OCI-LY3 (cell line): Measurements from ENCODE around the gene TOB1.
A peak's percentile ranks its signal among the peaks of the same experiment; 100 is the strongest.

Source experiments
- H2AFZ ChIP-seq: fragments of 200-600, 300-600 bp; shearing (Covaris generic); 2 replicates; pipeline ENCODE4 v1.6.0; 2014; ENCODE audit warnings: antibody characterized with exemption, low read depth, low read length
- H3K27ac ChIP-seq: fragments of 200-600, 300-600 bp; sonication (generic); 2 replicates; pipeline ENCODE4 v1.5.1; 2014; ENCODE audit warnings: mild to moderate bottlenecking, low read length, moderate library complexity, mixed read lengths
- H3K27me3 ChIP-seq: fragments of 200-600, 300-600 bp; sonication (generic); 2 replicates; pipeline ENCODE4 v1.6.1; 2014; ENCODE audit warnings: low read depth, low read length, mixed read lengths
- H3K36me3 ChIP-seq: fragments of 200-600, 300-600 bp; sonication (generic); replicated peaks from 2 replicates; pipeline ENCODE3; 2014; ENCODE audit warnings: low read depth, low read length, mixed read lengths
- H3K4me1 ChIP-seq: fragments of 300-600, 200-600 bp; sonication (generic); 2 replicates; pipeline ENCODE4 v1.6.1; 2014; ENCODE audit warnings: low read length, mixed read lengths
- H3K4me2 ChIP-seq: fragments of 200-600, 300-600 bp; sonication (generic); 2 replicates; pipeline ENCODE4 v1.6.1; 2014; ENCODE audit warnings: low read length, mixed read lengths
- H3K4me3 ChIP-seq: fragments of 300-600, 200-600 bp; sonication (generic); 2 replicates; pipeline ENCODE4 v1.5.1; 2014; ENCODE audit warnings: antibody characterized with exemption, mild to moderate bottlenecking, low read length, moderate library complexity
- H3K79me2 ChIP-seq: fragments of 300-600, 200-600 bp; shearing (Covaris generic); 2 replicates; pipeline ENCODE4 v1.6.1; 2014; ENCODE audit warnings: mild to moderate bottlenecking, low read length, mixed read lengths
- H3K9ac ChIP-seq: fragments of 300-600, 200-600 bp; shearing (Covaris generic); 2 replicates; pipeline ENCODE4 v1.6.0; 2014; ENCODE audit warnings: mild to moderate bottlenecking, low read length, moderate library complexity
- H3K9me3 ChIP-seq: fragments of 200-600, 300-600 bp; shearing (Covaris generic); 2 replicates; pipeline ENCODE4 v1.6.1; 2014; ENCODE audit warnings: low read length, mixed read lengths; ENCODE audit not compliant: insufficient read depth
- H4K20me1 ChIP-seq: fragments of 200-600, 300-600 bp; sonication (generic); 2 replicates; pipeline ENCODE4 v1.6.1; 2016; ENCODE audit warnings: low read length, mixed read lengths; ENCODE audit not compliant: insufficient read depth
- EZH2phosphoT487 ChIP-seq: fragments of 200-600 bp; shearing (Covaris generic); IDR thresholded peaks from 2 replicates; pipeline ENCODE4 v1.6.1; 2018; ENCODE audit warnings: antibody characterized with exemption, mixed run types, low read depth
- TF ChIP-seq, protein P1 (sequence below): fragments of 200-600, 300-600 bp; sonication (generic); IDR thresholded peaks from 2 replicates; pipeline ENCODE4 v1.5.1; 2014; ENCODE audit warnings: antibody characterized with exemption, low read length, low read depth

The TOB1 gene

DNA sequence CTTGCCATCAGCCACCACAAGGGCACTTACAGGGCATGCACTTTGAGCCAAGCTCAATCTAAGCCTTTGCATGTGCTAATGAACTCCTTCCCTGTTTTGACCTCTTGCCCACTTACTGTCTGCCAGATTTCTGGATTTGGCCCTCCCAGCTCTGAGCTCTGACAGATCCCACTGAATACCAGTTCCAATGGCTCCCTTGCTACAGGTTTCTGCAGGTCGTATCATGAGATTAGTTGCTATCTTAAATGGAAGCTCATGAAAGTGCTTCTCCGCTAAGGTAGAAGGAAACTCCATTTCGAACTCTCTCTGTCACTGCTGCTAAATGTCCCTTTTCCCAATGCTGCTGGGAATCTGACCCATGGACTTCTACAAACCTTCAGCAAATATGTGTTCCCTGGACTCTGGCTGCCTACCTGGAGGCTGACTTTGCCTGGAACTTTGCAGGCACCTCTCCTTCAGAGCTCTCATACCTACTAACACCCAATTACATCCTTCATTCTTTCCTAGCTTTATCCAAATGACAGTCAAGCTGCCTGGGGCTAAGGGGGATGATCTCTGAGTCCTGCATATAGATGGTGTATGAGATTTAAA, 23.5 kb upstream of the TOB1 start:
- Histone ChIP-seq H3K4me1 (peaks cover 10% of the 10 kb centered on the region), H3K27ac (no peak overlapping the region)
- TF ChIP-seq, protein P1, sequence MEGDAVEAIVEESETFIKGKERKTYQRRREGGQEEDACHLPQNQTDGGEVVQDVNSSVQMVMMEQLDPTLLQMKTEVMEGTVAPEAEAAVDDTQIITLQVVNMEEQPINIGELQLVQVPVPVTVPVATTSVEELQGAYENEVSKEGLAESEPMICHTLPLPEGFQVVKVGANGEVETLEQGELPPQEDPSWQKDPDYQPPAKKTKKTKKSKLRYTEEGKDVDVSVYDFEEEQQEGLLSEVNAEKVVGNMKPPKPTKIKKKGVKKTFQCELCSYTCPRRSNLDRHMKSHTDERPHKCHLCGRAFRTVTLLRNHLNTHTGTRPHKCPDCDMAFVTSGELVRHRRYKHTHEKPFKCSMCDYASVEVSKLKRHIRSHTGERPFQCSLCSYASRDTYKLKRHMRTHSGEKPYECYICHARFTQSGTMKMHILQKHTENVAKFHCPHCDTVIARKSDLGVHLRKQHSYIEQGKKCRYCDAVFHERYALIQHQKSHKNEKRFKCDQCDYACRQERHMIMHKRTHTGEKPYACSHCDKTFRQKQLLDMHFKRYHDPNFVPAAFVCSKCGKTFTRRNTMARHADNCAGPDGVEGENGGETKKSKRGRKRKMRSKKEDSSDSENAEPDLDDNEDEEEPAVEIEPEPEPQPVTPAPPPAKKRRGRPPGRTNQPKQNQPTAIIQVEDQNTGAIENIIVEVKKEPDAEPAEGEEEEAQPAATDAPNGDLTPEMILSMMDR = no peak
- no peak for TF ChIP-seq EZH2phosphoT487

DNA sequence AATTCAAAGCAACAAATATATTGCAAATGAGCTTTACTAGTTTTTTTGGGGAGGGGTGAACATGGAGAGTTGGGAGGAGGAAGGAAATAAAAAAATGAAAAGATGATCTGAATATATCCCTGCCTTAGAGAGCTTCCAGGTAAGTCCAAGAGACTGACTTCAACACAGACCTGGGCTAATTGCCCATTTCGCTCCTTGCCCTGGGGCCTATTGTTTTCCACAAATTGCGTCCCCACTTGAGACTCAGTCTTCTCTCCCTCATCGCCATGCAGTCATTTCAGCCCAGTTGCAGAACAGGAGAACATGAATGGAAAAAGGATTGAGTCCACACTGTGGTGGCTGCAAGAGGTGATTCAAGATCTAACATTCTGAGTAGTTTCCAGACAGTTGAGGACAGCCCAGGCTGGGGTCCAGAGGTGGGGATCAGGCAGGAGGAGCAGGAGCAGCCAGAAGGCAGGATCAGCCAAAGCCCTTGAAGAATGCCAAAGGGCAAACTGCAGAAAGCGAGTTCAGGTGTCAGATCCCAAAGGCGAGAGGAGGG, 21.6 kb upstream of the TOB1 start:
- no peak overlapping the region for H3K9ac ChIP-seq
- peak overlapping the region; percentile 46 for H3K4me2 ChIP-seq
- peaks cover 9% of the 10 kb centered on the region; the same call in 1 of the 2 replicates for H3K27me3 ChIP-seq
- no peak for TF ChIP-seq EZH2phosphoT487
- TF ChIP-seq, protein P1 = no peak
- no peaks in the 10 kb centered on the region for H3K36me3 ChIP-seq
- no peaks in the 10 kb centered on the region for H3K9me3 ChIP-seq
- H2AFZ ChIP-seq = no peak overlapping the region
- H3K4me3 ChIP-seq = no peak overlapping the region
- H4K20me1 ChIP-seq = no peaks in the 10 kb centered on the region
- peaks cover 17% of the 10 kb centered on the region for H3K4me1 ChIP-seq
- no peaks in the 10 kb centered on the region for H3K79me2 ChIP-seq
- no peak overlapping the region for H3K27ac ChIP-seq

More for the DNA sequence above, 23.5 kb upstream of the TOB1 start:
- Histone ChIP-seq H3K4me3 (no peak overlapping the region), H4K20me1 (no peaks in the 10 kb centered on the region), H3K79me2 (no peaks in the 10 kb centered on the region), H3K27me3 (peaks cover 9% of the 10 kb centered on the region; the same call in 1 of the 2 replicates), H3K4me2 (no peak overlapping the region), H3K36me3 (no peaks in the 10 kb centered on the region), H2AFZ (no peak overlapping the region), H3K9ac (no peak overlapping the region), H3K9me3 (no peaks in the 10 kb centered on the region)

DNA sequence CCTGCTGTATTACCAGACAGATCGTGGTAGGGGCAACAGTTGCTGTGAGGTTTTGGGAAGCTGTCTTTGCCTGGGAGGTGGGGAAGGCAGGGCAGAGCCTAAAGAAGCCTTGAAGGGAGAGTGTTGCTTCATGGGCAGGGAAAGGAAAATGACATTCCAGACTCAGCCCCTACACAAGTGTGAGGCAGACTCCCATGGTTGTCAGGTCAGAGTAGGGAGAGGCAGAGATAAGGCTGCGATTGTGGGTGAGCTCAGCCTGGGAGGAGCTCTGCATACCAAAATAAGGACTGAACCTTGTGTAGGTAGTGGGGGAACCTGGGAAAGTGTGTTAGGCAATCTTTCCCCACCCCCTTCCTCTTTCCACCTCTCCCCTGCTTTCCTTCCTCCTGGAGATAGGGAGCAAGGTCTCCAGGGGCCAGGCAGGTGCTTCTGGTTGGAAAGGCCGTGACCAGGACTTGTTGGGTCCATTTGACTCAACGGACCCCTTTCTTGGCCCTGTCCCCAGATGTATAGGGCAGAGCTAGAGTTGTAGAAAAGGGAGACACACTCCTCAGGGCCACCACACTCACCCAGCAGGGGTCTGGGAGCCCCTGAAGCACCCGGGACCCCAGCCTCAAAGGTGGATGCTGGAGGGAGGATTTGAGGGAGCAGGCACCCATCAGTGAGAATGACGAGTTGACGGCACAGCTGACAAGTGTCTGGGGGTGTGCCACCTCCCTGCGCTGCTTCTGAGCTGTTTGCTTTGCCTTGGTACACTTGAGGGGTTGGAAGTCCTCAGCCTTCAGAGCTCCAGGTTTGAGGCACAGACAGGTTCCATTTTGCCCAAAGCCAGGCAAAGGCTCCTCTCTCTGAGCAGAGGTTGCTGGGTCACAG, 18.5 kb upstream of the TOB1 start:
- Histone ChIP-seq H3K4me1 (peaks cover 17% of the 10 kb centered on the region), H3K9me3 (no peaks in the 10 kb centered on the region), H3K4me2 (no peak overlapping the region; the same call in 1 of the 2 replicates), H3K27ac (no peak overlapping the region), H2AFZ (no peak overlapping the region), H3K9ac (no peak overlapping the region), H3K36me3 (no peaks in the 10 kb centered on the region), H3K4me3 (no peak overlapping the region), H3K27me3 (peaks cover 5% of the 10 kb centered on the region; the same call in 1 of the 2 replicates), H3K79me2 (no peaks in the 10 kb centered on the region), H4K20me1 (no peaks in the 10 kb centered on the region)
- TF ChIP-seq, protein P1 = no peak
- no peak for TF ChIP-seq EZH2phosphoT487

DNA sequence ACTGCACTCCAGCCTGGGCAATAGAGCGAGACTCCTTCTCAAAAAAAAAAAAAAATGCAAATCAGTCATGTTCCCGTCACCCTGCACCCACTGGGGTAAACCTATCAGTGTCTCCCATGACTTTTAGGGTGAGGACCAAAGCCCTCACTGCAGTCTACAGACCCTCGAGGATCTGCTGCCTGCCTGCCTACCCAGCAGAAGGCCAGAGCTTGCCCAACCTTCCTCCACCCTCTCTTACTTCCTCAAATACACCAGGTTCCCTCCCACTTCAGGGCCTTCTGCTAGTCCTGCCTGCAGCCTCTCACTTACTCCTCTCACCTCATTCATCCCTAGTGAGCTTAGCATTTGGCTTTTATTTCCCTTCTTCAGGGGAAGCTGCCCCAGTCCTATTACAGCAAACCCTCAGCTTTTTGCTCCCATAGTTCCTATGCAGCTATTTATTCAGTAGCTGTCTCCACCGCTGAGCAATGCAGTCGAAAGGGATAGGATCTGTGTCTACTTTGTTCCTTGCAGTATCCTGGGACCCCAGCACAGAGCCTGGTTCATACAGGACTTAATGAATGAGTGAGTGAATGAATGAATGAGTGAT, 17.8 kb upstream of the TOB1 start:
- TF ChIP-seq, protein P1 = no peak
- TF ChIP-seq EZH2phosphoT487 = no peak
- peak overlapping the region; percentile 71 for H2AFZ ChIP-seq
- H3K36me3 ChIP-seq = no peaks in the 10 kb centered on the region
- H3K4me1 ChIP-seq = peaks cover 17% of the 10 kb centered on the region
- H3K9ac ChIP-seq = 0 out of 2 replicates have a peak overlapping the region, but pooled peaks have one; percentile 13
- peak overlapping the region; percentile 30 for H3K4me2 ChIP-seq
- H3K9me3 ChIP-seq = no peaks in the 10 kb centered on the region
- H3K4me3 ChIP-seq = no peak overlapping the region
- no peaks in the 10 kb centered on the region for H3K27me3 ChIP-seq
- H4K20me1 ChIP-seq = no peaks in the 10 kb centered on the region
- H3K79me2 ChIP-seq = no peaks in the 10 kb centered on the region
- no peak overlapping the region for H3K27ac ChIP-seq
